ENCODE results near the gene TPRN. TPM values are rescaled to one million over a fixed set of nuclear protein-coding genes. Genes with fewer than 3 reads are reported as not detected.

The TPRN gene
- total RNA-seq, 1 donor from 2014 or later: 27.9 TPM

GRCh38 chr9:137168904-137169856 is 31.4 kb downstream of the TPRN start:
- no peak for ATAC-seq
- no peak for DNase-seq (ENCODE audit: missing footprints)
- intact Hi-C loops (cut with DNase I): no loop called here

- DNase-seq (ENCODE audit: missing footprints) (no peak), ATAC-seq (no peak)
- intact Hi-C loops (cut with DNase I): no loop called here
Measured at GRCh38 chr9:137168573-137168903, 32.0 kb downstream of the TPRN start.

- no peak for ATAC-seq
- intact Hi-C loops (cut with DNase I): no loop called here
- no peak for DNase-seq (ENCODE audit: missing footprints)
Measured at GRCh38 chr9:137167747-137168572, 32.6 kb downstream of the TPRN start.

DNA sequence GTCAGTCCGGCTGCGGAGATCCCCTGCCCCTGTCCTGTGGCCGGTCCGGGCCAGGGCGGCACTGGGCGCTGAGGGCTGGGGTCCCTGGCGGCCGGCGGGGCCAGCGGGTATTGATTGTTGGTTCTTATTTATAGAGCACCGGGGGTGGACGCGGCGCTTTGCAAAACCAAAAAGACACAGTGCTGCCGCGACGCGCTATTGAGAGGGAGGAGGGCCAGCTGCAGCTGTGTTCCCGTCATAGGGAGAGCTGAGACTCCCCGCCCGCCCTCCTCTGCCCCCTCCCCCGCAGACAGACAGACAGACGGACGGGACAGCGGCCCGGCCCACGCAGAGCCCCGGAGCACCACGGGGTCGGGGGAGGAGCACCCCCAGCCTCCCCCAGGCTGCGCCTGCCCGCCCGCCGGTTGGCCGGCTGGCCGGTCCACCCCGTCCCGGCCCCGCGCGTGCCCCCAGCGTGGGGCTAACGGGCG is 33.2 kb downstream of the TPRN start:
- ATAC-seq (no peak), DNase-seq (ENCODE audit: missing footprints) (no peak)
- intact Hi-C loops (cut with DNase I): no loop called here

DNA sequence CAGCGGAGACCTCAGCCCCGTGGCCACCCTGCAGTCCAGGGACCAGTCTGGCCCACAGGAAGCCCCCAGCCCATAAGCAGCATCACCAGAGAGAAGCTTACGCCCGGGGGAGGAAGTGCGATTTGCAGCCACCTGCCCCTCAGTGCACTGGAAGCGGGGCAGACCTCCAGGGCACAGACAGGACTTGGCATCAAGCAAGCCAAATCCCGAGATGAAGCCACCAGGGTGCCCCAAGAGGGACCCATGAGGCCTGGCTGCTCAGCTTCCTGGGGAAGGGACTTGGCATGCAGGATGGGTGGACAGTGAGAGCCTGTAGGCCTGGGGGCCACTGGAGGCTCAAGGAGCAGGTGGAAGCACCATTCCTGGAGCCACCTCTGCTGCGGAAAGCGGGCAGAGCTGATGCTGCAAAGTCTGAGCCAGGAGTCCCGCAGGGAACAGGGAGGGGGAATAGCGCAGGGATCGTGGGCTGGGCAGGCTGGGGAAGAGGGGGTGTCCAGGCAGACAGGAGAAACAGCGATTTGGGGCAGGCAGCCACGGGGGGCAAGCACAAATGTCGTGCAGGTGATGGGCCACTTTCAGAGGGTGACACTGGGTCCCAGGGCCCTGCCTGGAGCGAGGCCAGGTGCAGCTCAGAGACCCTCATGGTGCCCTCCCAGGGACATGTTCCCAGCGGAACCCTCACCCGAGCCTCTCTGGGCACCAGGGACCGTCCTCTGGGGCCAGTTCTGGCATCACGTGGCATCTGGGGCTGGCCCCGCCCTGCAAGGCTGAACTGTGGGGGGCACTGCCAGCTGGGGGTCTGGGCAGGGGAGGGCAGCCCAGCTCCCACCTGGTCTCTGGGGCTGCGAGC is 33.9 kb downstream of the TPRN start:
- intact Hi-C loops (cut with DNase I): no loop called here
- DNase-seq (ENCODE audit: missing footprints) (no peak), ATAC-seq (no peak)

DNA sequence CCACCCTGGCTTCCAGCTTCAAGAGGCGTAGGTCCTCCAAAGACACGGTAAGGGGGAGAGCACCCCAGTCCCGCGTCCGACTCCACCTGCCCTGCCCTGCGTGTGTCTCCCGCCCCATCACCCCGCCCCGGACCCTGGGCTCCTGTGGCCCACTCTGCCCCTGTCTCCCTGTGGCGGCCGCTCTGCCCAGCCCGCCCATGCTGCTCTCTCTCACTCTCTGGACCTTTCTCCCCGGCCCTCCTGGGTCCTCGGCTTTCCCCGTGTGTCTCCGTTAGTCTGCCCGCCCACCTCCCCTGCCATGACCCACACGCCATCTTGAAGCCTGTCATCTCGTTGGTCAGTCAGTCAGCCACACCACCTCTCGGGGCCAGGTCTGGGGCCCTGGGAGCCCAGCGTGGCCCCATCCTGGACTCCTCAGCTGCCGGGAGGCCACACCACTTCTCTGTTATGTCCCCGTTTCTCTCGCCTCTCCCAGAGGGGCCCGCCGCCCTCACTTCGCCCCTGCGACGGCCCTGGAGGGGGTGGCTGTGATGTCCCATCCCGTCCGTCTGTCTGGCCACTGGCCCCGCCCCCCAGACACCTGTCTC is 35.2 kb downstream of the TPRN start:
- intact Hi-C loops (cut with DNase I): no loop called here
- DNase-seq (ENCODE audit: missing footprints) (no peak), ATAC-seq (no peak)

GRCh38 chr9:137164370-137165249 is 35.9 kb downstream of the TPRN start:
- intact Hi-C loops (cut with DNase I): no loop called here
- DNase-seq (ENCODE audit: missing footprints) (no peak), ATAC-seq (no peak)

GRCh38 chr9:137163805-137164204 is 36.7 kb downstream of the TPRN start:
- ATAC-seq (no peak), DNase-seq (ENCODE audit: missing footprints) (no peak)
- intact Hi-C loops (cut with DNase I): no loop called here

GRCh38 chr9:137163365-137163715 is 37.2 kb downstream of the TPRN start:
- DNase-seq (ENCODE audit: missing footprints) (no peak), ATAC-seq (no peak)
- intact Hi-C loops (cut with DNase I): no loop called here

GRCh38 chr9:137162505-137163364 is 37.8 kb downstream of the TPRN start:
- peak; percentile 38 for ATAC-seq
- intact Hi-C loops (cut with DNase I): no loop called here
- DNase-seq (ENCODE audit: missing footprints): no peak

DNA sequence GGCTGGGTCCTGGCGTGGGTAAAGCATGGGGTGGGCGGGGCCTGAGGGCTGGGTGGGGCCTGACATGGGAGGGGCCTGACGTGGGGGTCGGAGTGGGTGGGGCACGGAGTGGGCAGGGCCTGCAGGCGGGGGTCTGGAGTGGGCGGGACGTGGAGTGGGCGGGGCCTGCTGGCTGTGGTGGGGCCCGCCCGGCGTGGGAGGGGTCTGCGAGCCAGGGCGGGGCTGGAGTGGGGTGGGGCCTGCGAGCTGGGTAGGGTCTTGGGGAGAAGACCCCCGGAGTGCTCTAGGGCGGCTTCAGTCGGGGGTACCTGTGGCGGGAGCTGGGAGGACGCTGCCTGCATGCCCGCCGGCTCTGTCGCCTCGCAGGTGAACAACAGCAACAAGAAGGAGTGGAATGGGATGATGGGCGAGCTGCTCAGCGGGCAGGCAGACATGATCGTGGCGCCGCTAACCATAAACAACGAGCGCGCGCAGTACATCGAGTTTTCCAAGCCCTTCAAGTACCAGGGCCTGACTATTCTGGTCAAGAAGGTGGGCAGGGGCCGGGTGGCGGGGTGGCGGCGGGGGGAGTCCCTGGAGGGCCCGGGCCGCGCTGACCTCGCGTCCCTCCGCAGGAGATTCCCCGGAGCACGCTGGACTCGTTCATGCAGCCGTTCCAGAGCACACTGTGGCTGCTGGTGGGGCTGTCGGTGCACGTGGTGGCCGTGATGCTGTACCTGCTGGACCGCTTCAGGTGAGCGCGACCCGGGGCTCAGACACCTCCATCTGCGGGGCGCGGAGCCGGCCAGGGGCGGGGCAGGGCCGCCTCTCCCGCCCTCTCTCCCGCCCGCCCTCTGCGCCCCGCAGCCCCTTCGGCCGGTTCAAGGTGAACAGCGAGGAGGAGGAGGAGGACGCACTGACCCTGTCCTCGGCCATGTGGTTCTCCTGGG is 38.7 kb downstream of the TPRN start:
- ATAC-seq (no peak), DNase-seq (ENCODE audit: missing footprints) (no peak)
- intact Hi-C loops (cut with DNase I): no loop called here

GRCh38 chr9:137160716-137161557 is 39.6 kb downstream of the TPRN start:
- ATAC-seq: no peak
- intact Hi-C loops (cut with DNase I): no loop called here
- DNase-seq (ENCODE audit: missing footprints): no peak

GRCh38 chr9:137160054-137160425 is 40.5 kb downstream of the TPRN start:
- DNase-seq (ENCODE audit: missing footprints): no peak
- ATAC-seq: no peak
- intact Hi-C loops (cut with DNase I): no loop called here

GRCh38 chr9:137159105-137160053 is 41.2 kb downstream of the TPRN start:
- ATAC-seq (no peak), DNase-seq (ENCODE audit: missing footprints) (no peak)
- intact Hi-C loops (cut with DNase I): no loop called here
